HG02885 (cell line): Measurements from ENCODE around the gene DPP7.
"Not testable (repeated sequence)": the region's sequence is repeated elsewhere in the genome, so short reads cannot be mapped to it uniquely, and the experiment has no call there.

ENCODE experiments used
- ATAC-seq: cut with Tn5 transposase; IDR thresholded peaks from one replicate; pipeline ENCODE4 v1.9.1; 2021; ENCODE audit warnings: mild to moderate bottlenecking; ENCODE audit not compliant: unreplicated experiment, poor library complexity

The DPP7 gene

GRCh38 chr9:137148661-137149060 is 34.1 kb upstream of the DPP7 start:
- no peak for ATAC-seq

- no peak for ATAC-seq
These were observed 33.7 kb upstream of the DPP7 start for GRCh38 chr9:137148242-137148641.

- no peak for ATAC-seq
These were observed 33.2 kb upstream of the DPP7 start for GRCh38 chr9:137147793-137148160.

- ATAC-seq, result no peak
These were observed 32.7 kb upstream of the DPP7 start for GRCh38 chr9:137147091-137147792.

GRCh38 chr9:137146527-137146918 is 32.0 kb upstream of the DPP7 start:
- no peak for ATAC-seq

- no peak for ATAC-seq
These were observed 31.4 kb upstream of the DPP7 start for GRCh38 chr9:137145731-137146526.

- no peak for ATAC-seq
These were observed 28.9 kb upstream of the DPP7 start for GRCh38 chr9:137143459-137143858.

GRCh38 chr9:137141976-137142936 is 27.7 kb upstream of the DPP7 start:
- ATAC-seq, result no peak

- ATAC-seq, result no peak
These were observed 26.7 kb upstream of the DPP7 start for GRCh38 chr9:137141050-137141810.

GRCh38 chr9:137140151-137141012 is 25.8 kb upstream of the DPP7 start:
- no peak for ATAC-seq

- ATAC-seq, result no peak
These were observed 25.1 kb upstream of the DPP7 start for GRCh38 chr9:137139468-137140150.

GRCh38 chr9:137138722-137139467 is 24.4 kb upstream of the DPP7 start, which contains the start of gene GRIN1:
GRIN1 (plus strand) TSS chr9:137139154; CDS start chr9:137139487, 333 bp downstream.
- no peak for ATAC-seq

GRCh38 chr9:137138058-137138721 is 23.7 kb upstream of the DPP7 start:
- no peak for ATAC-seq

GRCh38 chr9:137136881-137137607 is 22.5 kb upstream of the DPP7 start:
- ATAC-seq, result no peak

- ATAC-seq, result no peak
These were observed 21.8 kb upstream of the DPP7 start for GRCh38 chr9:137136261-137136880.

- not testable (repeated sequence) for ATAC-seq
These were observed 20.6 kb upstream of the DPP7 start for GRCh38 chr9:137135154-137135553.
